ENCODE measurements around the gene SORL1. TPM values are rescaled to one million over a fixed set of nuclear protein-coding genes. Genes with fewer than 3 reads are reported as not detected.
A peak's percentile ranks its signal among the peaks of the same experiment; 100 is the strongest.

SORL1 gene
- total and polyA plus RNA-seq, 2 of the 13 experiments (the other 11 are each of a cell fraction or from before 2014, with no cell fraction given): 21.3 to 148 TPM

GRCh38 chr11:121652971-121653370, 200.9 kb downstream of the SORL1 start:
- no peak for FAIRE-seq
- no peak for DNase-seq (ENCODE audit: low spot score)
- Histone ChIP-seq H2AFZ (ENCODE audit: low read length) (no peak overlapping the region), H3K4me3 (replicated peaks in 1 of 3; ENCODE audit: insufficient read depth in 1 of 3, low read depth in 2 of 3, low read length in 3 of 3) (no peak overlapping the region), H3K27ac (ENCODE audit: extremely low read length, insufficient read depth, low read length) (no peak overlapping the region), H3K9ac (ENCODE audit: insufficient read depth, low read depth, low read length) (no peak overlapping the region), H3K36me3 (replicated peaks in 1 of 2; ENCODE audit: control insufficient read depth in 1 of 2, insufficient read depth in 2 of 2, low read length in 2 of 2) (no peaks in the 10 kb centered on the region), H3K4me2 (ENCODE audit: low read depth, low read length) (no peak overlapping the region), H3K27me3 (ENCODE audit: control insufficient read depth in 1 of 2, insufficient read depth in 2 of 2, low read length in 2 of 2) (peaks cover 0 to 12% of the 10 kb centered on the region in 2 experiments; a peak in 3 of 5 replicates), H3K9me3 (ENCODE audit: low read length) (no peaks in the 10 kb centered on the region), H3K79me2 (ENCODE audit: insufficient read depth, low read length) (no peaks in the 10 kb centered on the region), H3K4me1 (ENCODE audit: insufficient read depth, low read length) (peaks cover 51% of the 10 kb centered on the region), H4K20me1 (ENCODE audit: insufficient read depth, low read length) (no peaks in the 10 kb centered on the region)
- no TSS peak for BruUV-seq (replicated peaks)
- in situ Hi-C loops (cut with HindIII; ENCODE audit: extremely low pct_ligation_motif_present, low pct_unique_long_range_greater_than_20kb) (loop anchor here (5.0 to 10.0 kb wide), 4 partner anchors 372 to 854 kb away; partner anchors contain the start of gene BLID), intact Hi-C loops (cut with micrococcal nuclease; ENCODE audit: unreplicated experiment) (no loop called here)
- CTCF ChIA-PET (ENCODE audit: low intra/inter-chr PET ratio, low total read pairs): no interaction called here
- 20% methylated on average over 3 of the region's 3 CpGs for WGBS (ENCODE audit: low lambda C conversion rate)
- ATAC-seq: no peak
- POLR2A ChIA-PET: no interaction called here
- TF ChIP-seq CC2D1A (CRISPR knock-in tag; IDR thresholded peaks at IDR 0.05) (no peak), ZNF878 (CRISPR knock-in tag; IDR thresholded peaks at IDR 0.05) (no peak), CREB3 (CRISPR knock-in tag; IDR thresholded peaks at IDR 0.05) (no peak), NKX3-1 (CRISPR knock-in tag; IDR thresholded peaks at IDR 0.05) (no peak), STAT6 (CRISPR knock-in tag; IDR thresholded peaks at IDR 0.05; ENCODE audit: borderline replicate concordance) (no peak), HOXA3 (CRISPR knock-in tag; IDR thresholded peaks at IDR 0.05) (no peak), STAG1 (CRISPR knock-in tag; IDR thresholded peaks at IDR 0.05) (peak; percentile 57), NFKBIZ (CRISPR knock-in tag; IDR thresholded peaks at IDR 0.05) (no peak), CTCF (CRISPR knock-in tag; IDR thresholded peaks at IDR 0.05) (peak; percentile 39), REPIN1 (CRISPR knock-in tag; IDR thresholded peaks at IDR 0.05; ENCODE audit: borderline replicate concordance, low read depth) (no peak)

Measured in HepG2 (cell line).